Fibroblast of villous mesenchyme (primary cell): ENCODE measurements around the gene FGGY. TPM values are rescaled to one million over a fixed set of nuclear protein-coding genes. Genes with fewer than 3 reads are reported as not detected.

Experiments used
- DNase-seq: peaks from one replicate; pipeline ENCODE4 v3.0.0-alpha.2; 2010; ENCODE audit warnings: low read depth
- H3K4me3 ChIP-seq: 2 replicates; pipeline ENCODE4 v1.5.1; 2011; ENCODE audit warnings: low read depth, mild to moderate bottlenecking, low read length
- CTCF ChIP-seq: IDR thresholded peaks from 2 replicates; pipeline ENCODE4 v1.5.1; 2012; ENCODE audit warnings: low read depth, mild to moderate bottlenecking, low read length; ENCODE audit not compliant: insufficient read depth
- total RNA-seq: library from RNA; depleted of rRNA; stranded (reverse); fragments of >200 nt; gene quantifications from 2 replicates; pipeline ENCODE4 v1.2.3, GENCODE V29; 2012

The FGGY gene
- total RNA-seq, 1 donor: 11.7 TPM

DNA sequence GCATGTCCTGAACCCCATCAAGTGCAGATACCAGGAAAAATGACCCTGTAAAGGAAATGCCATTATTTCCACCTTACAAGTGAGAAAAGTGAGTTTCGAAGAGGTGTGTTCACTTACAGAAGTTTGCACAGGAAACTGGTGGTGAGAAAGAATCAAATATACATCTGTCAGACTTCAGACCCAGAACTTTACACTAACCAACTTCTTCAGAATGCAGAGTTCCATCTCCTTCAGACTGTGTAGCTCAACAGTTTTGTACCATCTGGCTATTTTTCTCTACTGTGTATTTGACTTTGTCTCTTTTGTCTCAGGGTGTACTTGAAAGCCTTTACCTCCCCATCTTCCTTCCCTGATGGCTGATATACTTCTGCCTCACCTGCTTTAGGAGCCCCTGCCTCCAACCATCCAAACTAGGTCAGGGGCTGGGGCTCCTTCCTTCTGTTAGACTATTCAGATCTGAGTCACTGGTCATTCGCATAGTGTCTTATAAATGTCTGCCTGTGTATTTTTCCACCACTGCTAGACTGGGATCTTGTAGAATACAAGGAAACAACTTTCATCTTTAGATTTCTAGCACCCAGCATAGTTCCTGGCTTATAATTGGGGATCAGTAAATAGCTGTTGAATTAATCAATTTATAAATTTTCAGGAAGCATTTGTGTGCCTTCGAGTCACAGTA is 247.9 kb downstream of the FGGY start:
- no peak for DNase-seq
- H3K4me3 ChIP-seq: no peak overlapping the region
- no peak for TF ChIP-seq CTCF

- no peak for TF ChIP-seq CTCF
- DNase-seq: no peak
- no peak overlapping the region for H3K4me3 ChIP-seq
Observed at GRCh38 chr1:59545830-59546229, 248.9 kb downstream of the FGGY start.

DNA sequence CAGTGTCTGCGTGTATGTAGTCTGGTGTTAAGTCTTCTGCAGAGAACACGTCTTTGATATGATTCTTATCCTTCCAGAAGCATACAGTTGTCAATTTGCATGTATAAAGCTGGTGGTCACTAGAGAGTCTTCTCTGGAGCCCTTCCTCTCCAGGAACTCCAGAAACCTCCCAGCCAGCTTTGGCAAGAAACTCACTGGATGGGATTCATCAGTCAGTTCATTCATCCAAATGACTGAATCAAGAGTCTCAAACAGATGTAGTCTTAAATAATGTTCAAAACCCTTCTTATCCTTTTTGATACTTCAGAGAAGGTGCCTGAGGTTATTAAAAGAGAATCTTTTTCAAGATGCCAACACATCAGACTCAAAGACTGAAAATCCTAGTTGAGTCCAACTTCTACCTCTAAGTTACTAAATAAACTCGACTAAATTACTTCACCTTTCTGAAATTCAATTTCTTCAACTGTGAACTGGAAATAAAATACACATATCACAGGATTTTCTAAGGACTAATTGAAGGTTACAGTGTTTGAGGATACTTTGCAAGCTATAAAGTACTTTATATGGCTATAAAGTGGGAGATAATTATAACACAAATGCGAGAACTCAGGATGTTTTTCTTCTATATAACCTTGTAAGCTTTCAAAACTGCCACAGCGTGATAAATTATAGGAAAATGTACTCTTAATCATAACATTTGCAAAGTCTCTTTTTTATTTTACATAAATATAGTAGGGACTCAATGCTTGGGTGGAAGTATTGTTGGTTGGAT is 252.4 kb downstream of the FGGY start:
- no peak overlapping the region for H3K4me3 ChIP-seq
- no peak for DNase-seq
- TF ChIP-seq CTCF: no peak

- no peak overlapping the region for H3K4me3 ChIP-seq
- peak; percentile 94 for DNase-seq
- no peak for TF ChIP-seq CTCF
Observed at GRCh38 chr1:59549903-59550302, 253.0 kb downstream of the FGGY start.

DNA sequence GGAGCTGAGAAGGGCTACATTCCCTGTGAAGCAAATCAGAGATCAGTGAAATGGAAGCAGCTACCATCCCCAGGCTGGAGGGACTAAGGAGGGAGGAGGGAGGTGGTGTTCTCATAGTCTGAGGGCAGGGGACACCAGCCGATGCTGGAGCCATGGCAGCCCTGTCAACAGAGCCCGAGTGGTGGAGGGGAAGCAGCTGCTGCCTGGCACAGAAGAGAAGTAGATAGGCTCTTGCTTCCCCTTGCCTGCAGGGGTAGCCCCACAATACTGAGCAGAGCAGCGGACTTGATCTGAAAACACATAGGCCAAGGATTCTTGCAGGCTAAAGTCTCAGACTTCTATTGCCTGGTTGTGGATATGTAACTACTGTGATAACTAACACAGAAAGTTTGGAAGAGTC is 255.1 kb downstream of the FGGY start:
- no peak for DNase-seq
- H3K4me3 ChIP-seq: no peak overlapping the region
- TF ChIP-seq CTCF: no peak

GRCh38 chr1:59553371-59553770 is 256.5 kb downstream of the FGGY start:
- H3K4me3 ChIP-seq: no peak overlapping the region
- DNase-seq: peak; percentile 19
- TF ChIP-seq CTCF: no peak
